Neural progenitor cell (in vitro differentiated cells): ENCODE measurements around the gene TTYH1.
A peak's percentile ranks its signal among the peaks of the same experiment; 100 is the strongest.

Experiments
- CTCF ChIP-seq: fragments of 200-600 bp; sonication (generic); IDR thresholded peaks from 2 replicates; pipeline ENCODE4 v1.5.1; 2017; ENCODE audit warnings: antibody characterized with exemption, mild to moderate bottlenecking
- EZH2 ChIP-seq: fragments of 200-600 bp; sonication (generic); IDR thresholded peaks from 2 replicates; pipeline ENCODE4 v1.6.1; 2017; ENCODE audit warnings: antibody characterized with exemption, mild to moderate bottlenecking, moderate library complexity
- EZH2phosphoT487 ChIP-seq: fragments of 200-600 bp; sonication (generic); IDR thresholded peaks from 2 replicates; pipeline ENCODE4 v1.6.1; 2017; ENCODE audit warnings: antibody characterized with exemption

GRCh38 chr19:54470991-54471782, 55.9 kb downstream of the TTYH1 start:
- no peak for TF ChIP-seq CTCF
- peak; percentile 69 for TF ChIP-seq EZH2
- TF ChIP-seq EZH2phosphoT487: peak; percentile 43
